T-cell (primary cell): ENCODE results near the gene CLCA1. TPM values are rescaled to one million over a fixed set of nuclear protein-coding genes. Genes with fewer than 3 reads are reported as not detected.

Experiments
- ATAC-seq, 4 experiments: fragments of 200-7000 bp in 3 of 4; fragments of 150-1000 bp in 1 of 4; cut with Tn5 transposase; replicated peaks in 1 of 4; 1 replicate in 3 of 4; 2 replicates in 1 of 4; pipeline ENCODE4 v1.10.0; 2021; ENCODE audit warnings: moderate library complexity in 3 of 4, mild to moderate bottlenecking in 2 of 4, moderate number of reproducible peaks in 1 of 4
- CTCF ChIA-PET, 2 donors: fragments of 300-600 bp; sonication (Branson Sonifier 250); formaldehyde crosslinking; loops; one replicate each; lab custom pipeline; 2022; ENCODE audit warnings: antibody characterized with exemption in 2 of 2; lab: Charles Lee
- POLR2A ChIA-PET, 2 donors: fragments of 300-600 bp; sonication (Branson Sonifier 250); formaldehyde crosslinking; loops; one replicate each; lab custom pipeline; 2022; ENCODE audit warnings: antibody characterized with exemption in 2 of 2; lab: Charles Lee
- DNase-seq, 35 experiments: peaks; one replicate each; pipeline versions ENCODE4 v3.0.0 to v3.0.0-alpha.2; 2013 to 2023
- H3K27ac ChIP-seq: one replicate; pipeline ENCODE4 v1.5.1; 2013; ENCODE audit warnings: low read length
- H3K27me3 ChIP-seq, 2 experiments: replicated peaks in 1 of 2; 1 replicate in 1 of 2; 2 replicates in 1 of 2; pipeline versions ENCODE4 v1.6.1 to v1.7.0; 2013; ENCODE audit warnings: low read length in 1 of 2, mixed read lengths in 1 of 2; ENCODE audit not compliant: control insufficient read depth in 2 of 2, insufficient read depth in 2 of 2; ENCODE audit errors: extremely low read depth in 1 of 2
- H3K36me3 ChIP-seq, 2 donors: 1 replicate in 1 of 2; 2 replicates in 1 of 2; pipeline versions ENCODE4 v1.6.1 to v1.7.0; 2013; ENCODE audit warnings: low read length in 1 of 2; ENCODE audit not compliant: control insufficient read depth in 2 of 2, insufficient read depth in 1 of 2; ENCODE audit errors: extremely low read depth in 1 of 2
- H3K4me1 ChIP-seq, 2 experiments: 1 replicate in 1 of 2; 2 replicates in 1 of 2; pipeline versions ENCODE4 v1.6.1 to v1.7.0; 2013; ENCODE audit warnings: low read length in 2 of 2, mixed read lengths in 1 of 2; ENCODE audit not compliant: insufficient read depth in 2 of 2, control insufficient read depth in 1 of 2; ENCODE audit errors: extremely low read depth in 1 of 2
- H3K4me3 ChIP-seq, 2 donors: 1 replicate in 1 of 2; 2 replicates in 1 of 2; pipeline versions ENCODE4 v1.5.1 to v1.7.0; 2013; ENCODE audit warnings: mild to moderate bottlenecking in 2 of 2, low read length in 1 of 2, moderate library complexity in 1 of 2; ENCODE audit not compliant: control insufficient read depth in 1 of 2; ENCODE audit errors: extremely low read depth in 1 of 2
- H3K9me3 ChIP-seq: 2 replicates; pipeline ENCODE4 v1.7.0; 2013
- H3K27ac Mint-ChIP-seq, 2 donors: one replicate each; pipeline ENCODE4 v1.8.0; 2020 to 2021; ENCODE audit warnings: mild to moderate bottlenecking in 2 of 2, mixed read lengths in 2 of 2
- H3K27me3 Mint-ChIP-seq, 2 donors: one replicate each; pipeline ENCODE4 v1.8.0; 2021 to 2022; ENCODE audit warnings: mixed read lengths in 2 of 2
- H3K36me3 Mint-ChIP-seq: one replicate; pipeline ENCODE4 v1.8.0; 2021; ENCODE audit warnings: mixed read lengths
- H3K4me1 Mint-ChIP-seq, 3 donors: one replicate each; pipeline ENCODE4 v1.8.0; 2020 to 2022; ENCODE audit warnings: mixed read lengths in 3 of 3, mild to moderate bottlenecking in 1 of 3
- H3K4me3 Mint-ChIP-seq, 3 donors: one replicate each; pipeline ENCODE4 v1.8.0; 2020 to 2022; ENCODE audit warnings: mild to moderate bottlenecking in 3 of 3, mixed read lengths in 3 of 3, moderate library complexity in 3 of 3
- H3K9me3 Mint-ChIP-seq, 3 donors: one replicate each; pipeline ENCODE4 v1.8.0; 2020 to 2022; ENCODE audit warnings: mixed read lengths in 3 of 3
- WGBS: methylation state at CpG from one replicate; pipeline ENCODE4 v1.1.5; 2013; ENCODE audit warnings: missing lambda C conversion rate; ENCODE audit not compliant: insufficient coverage; 5-methylcytosine and 5-hydroxymethylcytosine counted together
- total RNA-seq, 35 experiments: library from RNA in 6 of 35; stranded (reverse) in 6 of 35; fragments of 120-200 nt in 1 of 35; gene quantifications; one replicate each; pipeline versions ENCODE4 v1.2.1 to v1.2.4 and lab custom pipeline; 2013 to 2026

The CLCA1 gene
- total RNA-seq = under 1 TPM in 3 of 5 donors, not detected in 2; 0.12 to 0.25 (median 0.23) TPM
- not detected for total RNA-seq (2013)
- total RNA-seq (lab: John Stamatoyannopoulos, UW) = 0 to 0.12 (median 0) reads per million in 29 experiments

GRCh38 chr1:86468501-86468977 is at the start of gene CLCA1:
TSS of gene CLCA1 (plus strand) at chr1:86468927. CDS start at chr1:86468972, 45 bp downstream.
- CTCF ChIA-PET = interaction anchor here in 1 of 2 donors (0.6 kb wide), 1 partner anchor 11 kb away, joined by 4 read pairs; no protein-coding TSS in a partner anchor
- no peak for DNase-seq
- peaks cover 0 to 4% of the 10 kb centered on the region in 2 experiments for H3K27me3 ChIP-seq
- Mint-ChIP-seq H3K27me3 (peaks cover 9 to 12% of the 10 kb centered on the region in 2 donors), H3K4me3 (no peak within 1 kb of the TSS), H3K36me3 (no peaks in the 10 kb centered on the region), H3K27ac (no peak within 1 kb of the TSS), H3K4me1 (peaks cover 0 to 4% (median 0%) of the 10 kb centered on the region in 3 donors), H3K9me3 (no peaks in the 10 kb centered on the region)
- H3K4me3 ChIP-seq = no peak within 1 kb of the TSS
- POLR2A ChIA-PET = no interaction called here
- H3K9me3 ChIP-seq = no peaks in the 10 kb centered on the region
- ATAC-seq = no peak
- WGBS = no CpG with 5 or more reads among the region's 7 CpGs
- H3K4me1 ChIP-seq = no peaks in the 10 kb centered on the region
- H3K27ac ChIP-seq = no peak within 1 kb of the TSS
- no peaks in the 10 kb centered on the region for H3K36me3 ChIP-seq

GRCh38 chr1:86419277-86419903 is 49.3 kb upstream of the CLCA1 start:
- H3K27me3 Mint-ChIP-seq = peaks cover 0 to 3% of the 10 kb centered on the region in 2 donors
- peak overlapping the region in 2 of 3 donors; percentile 48 to 69 for H3K4me3 Mint-ChIP-seq
- no peaks in the 10 kb centered on the region for H3K36me3 ChIP-seq
- peak in 32 of 35 experiments; percentile 6 to 68 (median 39) for DNase-seq
- ChIA-PET CTCF (interaction anchor here in 1 of 2 donors (0.6 to 1.4 kb wide), 3 partner anchors 8 to 81 kb away, joined by 3 read pairs; no protein-coding TSS in a partner anchor), POLR2A (no interaction called here)
- H3K4me1 Mint-ChIP-seq = peaks cover 2 to 6% (median 4%) of the 10 kb centered on the region in 3 donors
- no peaks in the 10 kb centered on the region for H3K9me3 Mint-ChIP-seq
- H3K4me1 ChIP-seq = peaks cover 0 to 2% of the 10 kb centered on the region in 2 experiments
- H3K27ac ChIP-seq = no peak overlapping the region
- H3K27me3 ChIP-seq = no peaks in the 10 kb centered on the region
- no peaks in the 10 kb centered on the region for H3K36me3 Mint-ChIP-seq
- peak; percentile 89 to 100 (median 92) for ATAC-seq
- H3K4me3 ChIP-seq = no peak overlapping the region
- peak overlapping the region in 1 of 2 donors; percentile 53 for H3K27ac Mint-ChIP-seq
- no peaks in the 10 kb centered on the region for H3K9me3 ChIP-seq
- 14% methylated on average over 2 of the region's 4 CpGs for WGBS

GRCh38 chr1:86421601-86422280 is 47.0 kb upstream of the CLCA1 start:
- Mint-ChIP-seq H3K27ac (no peak overlapping the region), H3K36me3 (no peaks in the 10 kb centered on the region), H3K9me3 (no peaks in the 10 kb centered on the region), H3K4me3 (no peak overlapping the region), H3K4me1 (peaks cover 2 to 6% (median 4%) of the 10 kb centered on the region in 3 donors), H3K27me3 (peaks cover 0 to 10% of the 10 kb centered on the region in 2 donors)
- ChIA-PET CTCF (no interaction called here), POLR2A (interaction anchor here in 1 of 2 donors (0.8 kb wide), 1 partner anchor 43 kb away, joined by 3 read pairs; no protein-coding TSS in a partner anchor)
- H3K36me3 ChIP-seq = no peaks in the 10 kb centered on the region
- no peaks in the 10 kb centered on the region for H3K9me3 ChIP-seq
- no peaks in the 10 kb centered on the region for H3K27me3 ChIP-seq
- H3K27ac ChIP-seq = no peak overlapping the region
- no peak overlapping the region for H3K4me3 ChIP-seq
- peaks cover 0 to 2% of the 10 kb centered on the region in 2 experiments for H3K4me1 ChIP-seq
- DNase-seq (no peak), ATAC-seq (no peak)
- 94% methylated on average over 5 of the region's 7 CpGs for WGBS

- H3K9me3 Mint-ChIP-seq = no peaks in the 10 kb centered on the region
- no peak for ATAC-seq
- no peaks in the 10 kb centered on the region for H3K36me3 Mint-ChIP-seq
- Histone ChIP-seq H3K4me3 (no peak overlapping the region), H3K9me3 (no peaks in the 10 kb centered on the region), H3K36me3 (no peaks in the 10 kb centered on the region), H3K27ac (no peak overlapping the region), H3K4me1 (peaks cover 0 to 2% of the 10 kb centered on the region in 2 experiments), H3K27me3 (no peaks in the 10 kb centered on the region)
- peaks cover 2 to 6% (median 4%) of the 10 kb centered on the region in 3 donors for H3K4me1 Mint-ChIP-seq
- peaks cover 0 to 10% of the 10 kb centered on the region in 2 donors for H3K27me3 Mint-ChIP-seq
- ChIA-PET CTCF (interaction anchor here (0.6 to 1.6 kb wide), 2 partner anchors 50 to 648 kb away, joined by 6 to 7 read pairs; no protein-coding TSS in a partner anchor), POLR2A (no interaction called here)
- H3K4me3 Mint-ChIP-seq = no peak overlapping the region
- no peak overlapping the region for H3K27ac Mint-ChIP-seq
- DNase-seq = no peak
Measured at GRCh38 chr1:86423473-86423872, 45.3 kb upstream of the CLCA1 start.

GRCh38 chr1:86423873-86424272 is 44.9 kb upstream of the CLCA1 start, which contains the start of gene CLCA2:
TSS of gene CLCA2 (plus strand) at chr1:86424171. CDS start at chr1:86424248, 77 bp downstream.
- Mint-ChIP-seq H3K27ac (no peak within 1 kb of the TSS), H3K4me3 (no peak within 1 kb of the TSS), H3K36me3 (no peaks in the 10 kb centered on the region), H3K27me3 (peaks cover 0 to 10% of the 10 kb centered on the region in 2 donors), H3K4me1 (peaks cover 2 to 6% (median 4%) of the 10 kb centered on the region in 3 donors), H3K9me3 (no peaks in the 10 kb centered on the region)
- no peaks in the 10 kb centered on the region for H3K9me3 ChIP-seq
- H3K27ac ChIP-seq = no peak within 1 kb of the TSS
- ChIA-PET CTCF (interaction anchor here (0.6 to 1.6 kb wide), 4 partner anchors 50 to 1245 kb away, joined by 3 to 7 read pairs (median 5); no protein-coding TSS in a partner anchor), POLR2A (no interaction called here)
- peaks cover 0 to 2% of the 10 kb centered on the region in 2 experiments for H3K4me1 ChIP-seq
- H3K4me3 ChIP-seq = no peak within 1 kb of the TSS
- no peaks in the 10 kb centered on the region for H3K36me3 ChIP-seq
- DNase-seq (no peak), ATAC-seq (no peak)
- H3K27me3 ChIP-seq = no peaks in the 10 kb centered on the region

- Histone ChIP-seq H3K27me3 (no peaks in the 10 kb centered on the region), H3K4me3 (no peak overlapping the region), H3K27ac (no peak overlapping the region), H3K4me1 (peaks cover 0 to 4% of the 10 kb centered on the region in 2 experiments), H3K36me3 (no peaks in the 10 kb centered on the region), H3K9me3 (no peaks in the 10 kb centered on the region)
- CTCF ChIA-PET = no interaction called here
- POLR2A ChIA-PET = no interaction called here
- peaks cover 0 to 7% of the 10 kb centered on the region in 2 donors for H3K27me3 Mint-ChIP-seq
- H3K27ac Mint-ChIP-seq = no peak overlapping the region
- no peak overlapping the region for H3K4me3 Mint-ChIP-seq
- WGBS = 18% methylated on average over 3 of the region's 7 CpGs
- DNase-seq = no peak
- no peaks in the 10 kb centered on the region for H3K4me1 Mint-ChIP-seq
- no peaks in the 10 kb centered on the region for H3K9me3 Mint-ChIP-seq
- no peaks in the 10 kb centered on the region for H3K36me3 Mint-ChIP-seq
- ATAC-seq = no peak
Measured at GRCh38 chr1:86429122-86429725, 39.5 kb upstream of the CLCA1 start.
